HepG2 (cell line): Measurements from ENCODE around the gene ZFP69B. TPM values are rescaled to one million over a fixed set of nuclear protein-coding genes. Genes with fewer than 3 reads are reported as not detected.

Experiments used
- CSRNP2 ChIP-seq: sonication (generic); formaldehyde crosslinking; conservative IDR thresholded peaks from 2 replicates; pipeline ENCODE4 v1.8.0; 2022; ENCODE audit warnings: low read depth, missing genetic modification reagents
- DNMT3B ChIP-seq: conservative IDR thresholded peaks from 2 replicates; pipeline ENCODE4 v1.6.1; 2016; ENCODE audit warnings: missing biosample characterization, control low read depth
- FOXK1 ChIP-seq: sonication (generic); formaldehyde crosslinking; IDR thresholded peaks from 2 replicates; pipeline ENCODE4 v1.4.0; 2020; ENCODE audit warnings: low read depth, missing genetic modification reagents, borderline replicate concordance
- GATAD1 ChIP-seq: IDR thresholded peaks from 2 replicates; pipeline ENCODE4 v1.6.1; 2016; ENCODE audit warnings: missing genetic modification reagents, missing compliant biosample characterization
- HNRNPUL1 ChIP-seq: fragments of 200-400 bp; formaldehyde crosslinking; IDR thresholded peaks from 2 replicates; pipeline ENCODE4 v1.6.1; 2017; ENCODE audit warnings: low read depth, mild to moderate bottlenecking, low read length, moderate library complexity
- KLF9 ChIP-seq: IDR thresholded peaks from 2 replicates; pipeline ENCODE4 v1.6.1; 2016; ENCODE audit warnings: low read depth
- MXI1 ChIP-seq: IDR thresholded peaks from 3 replicates; pipeline ENCODE4 v1.6.1; 2012; ENCODE audit warnings: low read depth, low read length, inconsistent platforms, borderline replicate concordance
- PBX2 ChIP-seq: IDR thresholded peaks from 2 replicates; pipeline ENCODE4 v1.6.1; 2016; ENCODE audit warnings: control low read depth
- RBFOX2 ChIP-seq: fragments of 200-400 bp; formaldehyde crosslinking; IDR thresholded peaks from 2 replicates; pipeline ENCODE4 v1.6.1; 2017; ENCODE audit warnings: low read depth, mild to moderate bottlenecking, low read length
- SAFB2 ChIP-seq: sonication (generic); formaldehyde crosslinking; IDR thresholded peaks from 2 replicates; pipeline ENCODE4 v1.5.1; 2020; ENCODE audit warnings: missing genetic modification reagents, low read depth, mild to moderate bottlenecking, borderline replicate concordance
- SIN3A ChIP-seq: IDR thresholded peaks from 2 replicates; pipeline ENCODE4 v1.6.1; 2011; ENCODE audit warnings: low read depth, mild to moderate bottlenecking, control low read depth, low read length, borderline replicate concordance
- SKIL ChIP-seq: sonication (generic); formaldehyde crosslinking; IDR thresholded peaks from 2 replicates; pipeline ENCODE4 v1.8.0; 2022; ENCODE audit warnings: missing genetic modification reagents, mild to moderate bottlenecking, moderate library complexity, borderline replicate concordance
- SMAD1 ChIP-seq: sonication (generic); formaldehyde crosslinking; IDR thresholded peaks from 2 replicates; pipeline ENCODE4 v1.4.0; 2020; ENCODE audit warnings: missing genetic modification reagents, low read depth, mild to moderate bottlenecking, borderline replicate concordance
- SRY ChIP-seq: sonication (generic); formaldehyde crosslinking; IDR thresholded peaks from 2 replicates; pipeline ENCODE4 v1.8.0; 2022; ENCODE audit warnings: mild to moderate bottlenecking, missing genetic modification reagents
- TCF7L2 ChIP-seq: IDR thresholded peaks from 2 replicates; pipeline ENCODE4 v1.6.1; 2011; ENCODE audit warnings: mild to moderate bottlenecking, low read depth, low read length, moderate library complexity
- ZNF451 ChIP-seq: sonication (generic); formaldehyde crosslinking; IDR thresholded peaks from 2 replicates; pipeline ENCODE4 v1.5.0; 2020; ENCODE audit warnings: mild to moderate bottlenecking, missing genetic modification reagents
- ZNF746 ChIP-seq: sonication (generic); formaldehyde crosslinking; IDR thresholded peaks from 2 replicates; pipeline ENCODE4 v1.8.0; 2022; ENCODE audit warnings: mild to moderate bottlenecking, missing genetic modification reagents
- ZXDC ChIP-seq: sonication (generic); formaldehyde crosslinking; IDR thresholded peaks from 2 replicates; pipeline ENCODE4 v1.5.0; 2020; ENCODE audit warnings: mild to moderate bottlenecking, missing genetic modification reagents
- polyA plus RNA-seq, 8 experiments: library from polyadenylated mRNA; depleted of rRNA in 3 of 8; stranded (reverse) in 7 of 8; unstranded in 1 of 8; fragments of >200 nt; fragmentation: Illumina TruSeq in 4 of 8; extraction: Trizol in 4 of 8; gene quantifications; 2 replicates each; pipeline versions ENCODE4 v1.2.1 to v1.2.3, GENCODE V29; 2011 to 2016; ENCODE audit warnings: low read depth in 4 of 8, missing spikeins in 1 of 8, mixed read lengths in 1 of 8; ENCODE audit not compliant: insufficient read depth in 1 of 8
- total RNA-seq, 5 experiments: library from RNA; depleted of rRNA; stranded (reverse); fragments of >200 nt; fragmentation: Illumina TruSeq; extraction: Trizol; gene quantifications; 2 replicates each; pipeline ENCODE4 v1.2.3, GENCODE V29; 2016; ENCODE audit warnings: low read depth in 1 of 5
- TF ChIP-seq, protein P1 (sequence below): sonication (generic); formaldehyde crosslinking; IDR thresholded peaks from 2 replicates; pipeline ENCODE4 v1.4.0; 2020; ENCODE audit warnings: mild to moderate bottlenecking, missing genetic modification reagents, borderline replicate concordance

The ZFP69B gene
- total and polyA plus RNA-seq, 2 of the 13 experiments (the other 11 are each of a cell fraction or from before 2014, with no cell fraction given) = 4.6 to 7.7 TPM

- TF ChIP-seq MXI1 (peak; percentile 86; the same call in 2 of the 3 replicates), PBX2 (no peak), DNMT3B (0 out of 2 replicates have a peak, but pooled peaks have one; percentile 31), FOXK1 (CRISPR knock-in tag) (peak; percentile 69; the same call in 1 of the 2 replicates), ZXDC (no peak), ZNF746 (no peak), SMAD1 (CRISPR knock-in tag) (peak; percentile 91; the same call in 1 of the 2 replicates), GATAD1 (CRISPR knock-in tag) (peak; percentile 68), SRY (CRISPR knock-in tag) (peak; percentile 49; the same call in 1 of the 2 replicates), SAFB2 (CRISPR knock-in tag) (peak; percentile 77; the same call in 1 of the 2 replicates), HNRNPUL1 (no peak), KLF9 (peak; percentile 79; the same call in 1 of the 2 replicates), TCF7L2 (no peak), CSRNP2 (CRISPR knock-in tag) (no peak), ZNF451 (CRISPR knock-in tag) (peak; percentile 78; the same call in 1 of the 2 replicates), SIN3A (peak; percentile 76; the same call in 1 of the 2 replicates), RBFOX2 (peak; percentile 90), SKIL (CRISPR knock-in tag) (0 out of 2 replicates have a peak, but pooled peaks have one; percentile 32)
- TF ChIP-seq, protein P1, sequence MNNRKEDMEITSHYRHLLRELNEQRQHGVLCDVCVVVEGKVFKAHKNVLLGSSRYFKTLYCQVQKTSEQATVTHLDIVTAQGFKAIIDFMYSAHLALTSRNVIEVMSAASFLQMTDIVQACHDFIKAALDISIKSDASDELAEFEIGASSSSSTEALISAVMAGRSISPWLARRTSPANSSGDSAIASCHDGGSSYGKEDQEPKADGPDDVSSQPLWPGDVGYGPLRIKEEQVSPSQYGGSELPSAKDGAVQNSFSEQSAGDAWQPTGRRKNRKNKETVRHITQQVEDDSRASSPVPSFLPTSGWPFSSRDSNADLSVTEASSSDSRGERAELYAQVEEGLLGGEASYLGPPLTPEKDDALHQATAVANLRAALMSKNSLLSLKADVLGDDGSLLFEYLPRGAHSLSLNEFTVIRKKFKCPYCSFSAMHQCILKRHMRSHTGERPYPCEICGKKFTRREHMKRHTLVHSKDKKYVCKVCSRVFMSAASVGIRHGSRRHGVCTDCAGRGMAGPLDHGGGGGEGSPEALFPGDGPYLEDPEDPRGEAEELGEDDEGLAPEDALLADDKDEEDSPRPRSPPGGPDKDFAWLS (CRISPR knock-in tag) = peak; percentile 42; the same call in 1 of the 2 replicates
Measured at GRCh38 chr1:40449684-40450494, at the start of gene ZFP69B (continued).
